ENCODE data around the gene DDX10. TPM values are rescaled to one million over a fixed set of nuclear protein-coding genes. Genes with fewer than 3 reads are reported as not detected.

DDX10 gene
- polyA plus RNA-seq, 1 of the 3 experiments (the other 2 are of a cell fraction) = 35.8 TPM

DNA sequence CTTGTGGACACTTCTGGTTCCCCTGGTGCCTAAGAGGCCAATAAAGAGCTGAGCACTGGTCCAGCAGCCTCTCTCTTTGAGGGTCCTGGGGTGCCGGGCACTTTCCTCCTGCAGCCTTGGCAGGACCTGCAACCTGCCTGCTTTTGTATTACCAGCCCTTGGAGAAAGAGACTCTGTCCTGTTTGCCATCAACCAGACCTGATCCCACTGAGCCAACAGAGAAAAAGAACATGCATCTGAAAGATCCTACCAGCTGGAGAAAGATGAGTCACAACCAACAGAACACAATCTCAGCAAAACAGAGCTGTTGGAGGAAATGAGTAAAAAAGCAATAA, 321.0 kb downstream of the DDX10 start (continued):
- TF ChIP-seq NFIC (IDR thresholded peaks at IDR 0.05; ENCODE audit: borderline replicate concordance) = 0 out of 2 replicates have a peak, but pooled peaks have one; percentile 9
- TF ChIP-seq, protein P1, sequence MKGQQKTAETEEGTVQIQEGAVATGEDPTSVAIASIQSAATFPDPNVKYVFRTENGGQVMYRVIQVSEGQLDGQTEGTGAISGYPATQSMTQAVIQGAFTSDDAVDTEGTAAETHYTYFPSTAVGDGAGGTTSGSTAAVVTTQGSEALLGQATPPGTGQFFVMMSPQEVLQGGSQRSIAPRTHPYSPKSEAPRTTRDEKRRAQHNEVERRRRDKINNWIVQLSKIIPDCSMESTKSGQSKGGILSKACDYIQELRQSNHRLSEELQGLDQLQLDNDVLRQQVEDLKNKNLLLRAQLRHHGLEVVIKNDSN (IDR thresholded peaks at IDR 0.05; ENCODE audit: borderline replicate concordance, low read depth) = no peak
- no peak for TF ChIP-seq NRF1 (IDR thresholded peaks at IDR 0.05; ENCODE audit: low read depth, low read length)
- TF ChIP-seq, protein P2, sequence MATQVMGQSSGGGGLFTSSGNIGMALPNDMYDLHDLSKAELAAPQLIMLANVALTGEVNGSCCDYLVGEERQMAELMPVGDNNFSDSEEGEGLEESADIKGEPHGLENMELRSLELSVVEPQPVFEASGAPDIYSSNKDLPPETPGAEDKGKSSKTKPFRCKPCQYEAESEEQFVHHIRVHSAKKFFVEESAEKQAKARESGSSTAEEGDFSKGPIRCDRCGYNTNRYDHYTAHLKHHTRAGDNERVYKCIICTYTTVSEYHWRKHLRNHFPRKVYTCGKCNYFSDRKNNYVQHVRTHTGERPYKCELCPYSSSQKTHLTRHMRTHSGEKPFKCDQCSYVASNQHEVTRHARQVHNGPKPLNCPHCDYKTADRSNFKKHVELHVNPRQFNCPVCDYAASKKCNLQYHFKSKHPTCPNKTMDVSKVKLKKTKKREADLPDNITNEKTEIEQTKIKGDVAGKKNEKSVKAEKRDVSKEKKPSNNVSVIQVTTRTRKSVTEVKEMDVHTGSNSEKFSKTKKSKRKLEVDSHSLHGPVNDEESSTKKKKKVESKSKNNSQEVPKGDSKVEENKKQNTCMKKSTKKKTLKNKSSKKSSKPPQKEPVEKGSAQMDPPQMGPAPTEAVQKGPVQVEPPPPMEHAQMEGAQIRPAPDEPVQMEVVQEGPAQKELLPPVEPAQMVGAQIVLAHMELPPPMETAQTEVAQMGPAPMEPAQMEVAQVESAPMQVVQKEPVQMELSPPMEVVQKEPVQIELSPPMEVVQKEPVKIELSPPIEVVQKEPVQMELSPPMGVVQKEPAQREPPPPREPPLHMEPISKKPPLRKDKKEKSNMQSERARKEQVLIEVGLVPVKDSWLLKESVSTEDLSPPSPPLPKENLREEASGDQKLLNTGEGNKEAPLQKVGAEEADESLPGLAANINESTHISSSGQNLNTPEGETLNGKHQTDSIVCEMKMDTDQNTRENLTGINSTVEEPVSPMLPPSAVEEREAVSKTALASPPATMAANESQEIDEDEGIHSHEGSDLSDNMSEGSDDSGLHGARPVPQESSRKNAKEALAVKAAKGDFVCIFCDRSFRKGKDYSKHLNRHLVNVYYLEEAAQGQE (IDR thresholded peaks at IDR 0.05; ENCODE audit: low read depth, low read length) = no peak
- TF ChIP-seq RXRA (IDR thresholded peaks at IDR 0.05; ENCODE audit: borderline replicate concordance, low read depth) = no peak
- no peak for TF ChIP-seq POLR2AphosphoS5 (IDR thresholded peaks at IDR 0.05; ENCODE audit: low read depth, low read length)
- TF ChIP-seq MEF2A (IDR thresholded peaks at IDR 0.05; ENCODE audit: borderline replicate concordance, low read depth) = no peak
- TF ChIP-seq FOXJ3 (CRISPR knock-in tag; IDR thresholded peaks at IDR 0.05) = no peak
- TF ChIP-seq, protein P3, sequence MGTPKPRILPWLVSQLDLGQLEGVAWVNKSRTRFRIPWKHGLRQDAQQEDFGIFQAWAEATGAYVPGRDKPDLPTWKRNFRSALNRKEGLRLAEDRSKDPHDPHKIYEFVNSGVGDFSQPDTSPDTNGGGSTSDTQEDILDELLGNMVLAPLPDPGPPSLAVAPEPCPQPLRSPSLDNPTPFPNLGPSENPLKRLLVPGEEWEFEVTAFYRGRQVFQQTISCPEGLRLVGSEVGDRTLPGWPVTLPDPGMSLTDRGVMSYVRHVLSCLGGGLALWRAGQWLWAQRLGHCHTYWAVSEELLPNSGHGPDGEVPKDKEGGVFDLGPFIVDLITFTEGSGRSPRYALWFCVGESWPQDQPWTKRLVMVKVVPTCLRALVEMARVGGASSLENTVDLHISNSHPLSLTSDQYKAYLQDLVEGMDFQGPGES (IDR thresholded peaks at IDR 0.05; ENCODE audit: low read depth, low read length) = no peak
- no peak for TF ChIP-seq TAF1 (IDR thresholded peaks at IDR 0.05; ENCODE audit: borderline replicate concordance, low read depth, low read length)
- TF ChIP-seq EP300 (IDR thresholded peaks at IDR 0.05; ENCODE audit: borderline replicate concordance in 1 of 2, low read depth in 1 of 2, low read length in 1 of 2) = peak in 1 of 2 experiments; percentile 44; a peak in 1 of 4 replicates
- TF ChIP-seq SMC3 (IDR thresholded peaks at IDR 0.05; ENCODE audit: low read depth, low read length) = no peak

Other genes starting within 250 kb of the DDX10 start
- gene C11orf65, start 197.5 kb upstream of the DDX10 start, polyA plus RNA-seq (2012; rRNA removed) = 0.07 and 0.29 TPM in 2 replicates
- 26.3 and 32.3 TPM in 2 replicates for gene POGLUT3, start 166.7 kb upstream of the DDX10 start, polyA plus RNA-seq (2012; rRNA removed)
- gene EXPH5, start 71.3 kb upstream of the DDX10 start, polyA plus RNA-seq (2012; rRNA removed) = 0.03 and 0.05 TPM in 2 replicates

Measured in SK-N-SH (cell line).